HG03521 (cell line): ENCODE measurements around the gene YWHAE.
"Not testable (repeated sequence)": the region's sequence is repeated elsewhere in the genome, so short reads cannot be mapped to it uniquely, and the experiment has no call there.

Experiments used
- ATAC-seq: cut with Tn5 transposase; IDR thresholded peaks from one replicate; pipeline ENCODE4 v1.9.1; 2021; ENCODE audit warnings: mild to moderate bottlenecking, moderate library complexity; ENCODE audit not compliant: unreplicated experiment

YWHAE gene

GRCh38 chr17:1375615-1376014, 24.4 kb downstream of the YWHAE start:
- no peak for ATAC-seq

- no peak for ATAC-seq
Observed at GRCh38 chr17:1374431-1375177, 25.4 kb downstream of the YWHAE start.

- ATAC-seq, result no peak
Observed at GRCh38 chr17:1373707-1374237, 26.2 kb downstream of the YWHAE start.

- no peak for ATAC-seq
Observed at GRCh38 chr17:1372618-1373017, 27.4 kb downstream of the YWHAE start.

GRCh38 chr17:1371893-1372590, 28.0 kb downstream of the YWHAE start:
- ATAC-seq, result no peak

- no peak for ATAC-seq
Observed at GRCh38 chr17:1368588-1368987, 31.4 kb downstream of the YWHAE start.

GRCh38 chr17:1367351-1367745, 32.7 kb downstream of the YWHAE start:
- no peak for ATAC-seq

- ATAC-seq, result no peak
Observed at GRCh38 chr17:1366234-1366633, 33.8 kb downstream of the YWHAE start.

GRCh38 chr17:1365445-1366039, 34.5 kb downstream of the YWHAE start:
- ATAC-seq, result no peak

GRCh38 chr17:1362964-1363363, 37.1 kb downstream of the YWHAE start:
- no peak for ATAC-seq

- ATAC-seq, result no peak
Observed at GRCh38 chr17:1362065-1362848, 37.8 kb downstream of the YWHAE start.

- no peak for ATAC-seq
Observed at GRCh38 chr17:1360975-1361374, 39.0 kb downstream of the YWHAE start.

GRCh38 chr17:1360315-1360714, 39.7 kb downstream of the YWHAE start:
- ATAC-seq, result not testable (repeated sequence)

- no peak for ATAC-seq
Observed at GRCh38 chr17:1354030-1354429, 46.0 kb downstream of the YWHAE start.

GRCh38 chr17:1352530-1352929, 47.5 kb downstream of the YWHAE start:
- ATAC-seq, result not testable (repeated sequence)

- no peak for ATAC-seq
Observed at GRCh38 chr17:1351971-1352370, 48.1 kb downstream of the YWHAE start.

- ATAC-seq, result no peak
Observed at GRCh38 chr17:1351275-1351674, 48.7 kb downstream of the YWHAE start.

- no peak for ATAC-seq
Observed at GRCh38 chr17:1347589-1348323, 52.3 kb downstream of the YWHAE start.

GRCh38 chr17:1344521-1344920, 55.5 kb downstream of the YWHAE start:
- ATAC-seq, result no peak

- ATAC-seq, result no peak
Observed at GRCh38 chr17:1343554-1343953, 56.5 kb downstream of the YWHAE start.
